Stimulated activated CD4-positive, alpha-beta T cell treated with anti-CD3 and anti-CD28 coated beads, Interleukin-15, amount 100 ng/mL, for 1 hour (primary cell): ENCODE results near the gene PROC.

Experiments
- DNase-seq, 2 donors: peaks; one replicate each; pipeline ENCODE4 v3.0.0-alpha.2; 2020; ENCODE audit warnings: low read depth in 1 of 2, low spot score in 1 of 2

Gene PROC

GRCh38 chr2:127418300-127419111 is at the start of gene PROC:
Gene PROC (plus strand): TSS chr2:127418427. CDS start chr2:127419943, 1,516 bp downstream.
- no peak for DNase-seq

DNA sequence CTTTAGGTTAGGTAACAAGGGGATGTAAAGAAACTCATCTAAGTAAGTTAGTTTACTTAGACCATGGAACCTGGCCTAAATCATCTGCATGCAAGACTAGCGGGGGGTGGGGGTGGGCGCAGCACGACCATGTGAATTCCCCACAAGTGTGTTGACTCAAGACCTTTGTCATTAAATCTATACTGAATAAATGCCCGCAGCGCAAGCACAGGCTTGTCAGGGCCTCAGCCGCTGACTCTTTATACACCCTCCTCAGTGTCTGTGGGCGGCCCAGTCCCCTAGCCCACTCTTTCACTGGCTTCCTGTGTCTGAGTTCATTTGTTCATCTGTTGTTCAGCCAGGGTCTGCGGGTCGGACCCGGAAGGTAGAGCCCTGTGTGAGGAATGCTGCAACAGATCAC is 48.2 kb upstream of the PROC start:
- no peak for DNase-seq

GRCh38 chr2:127371037-127371436 is 47.2 kb upstream of the PROC start:
- DNase-seq = no peak

DNA sequence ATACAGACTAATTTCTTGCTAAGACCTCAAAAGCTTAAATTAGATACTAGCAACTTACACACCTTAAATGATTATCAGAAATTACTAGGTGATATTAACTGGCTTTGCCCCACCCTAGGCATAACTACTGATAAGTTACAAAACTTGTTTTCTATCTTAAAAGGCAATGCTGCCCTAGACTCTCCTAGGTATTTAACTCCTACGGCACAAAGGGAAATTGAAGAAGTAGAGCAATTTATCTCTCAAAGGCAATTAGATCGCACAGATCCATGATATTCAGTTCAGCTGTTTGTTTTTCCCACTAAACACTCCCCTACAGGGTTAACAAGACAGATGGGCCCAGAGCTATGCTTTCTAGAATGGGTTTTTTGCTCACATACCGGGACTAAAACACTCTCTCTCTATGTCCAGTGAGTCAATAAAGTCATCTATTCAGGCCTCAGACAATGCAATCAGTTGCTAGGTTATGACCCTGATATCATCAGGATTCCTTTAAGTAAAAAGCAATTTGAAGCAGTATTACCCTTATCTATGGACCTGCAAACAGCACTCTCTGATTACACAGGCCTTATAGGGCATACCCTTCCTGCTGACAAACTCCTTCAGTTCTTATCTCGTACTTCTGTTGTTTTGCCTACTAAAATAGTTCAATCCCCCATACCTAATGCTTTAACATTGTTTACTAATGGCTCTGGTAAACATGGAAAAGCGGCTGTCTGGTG is 44.7 kb upstream of the PROC start:
- DNase-seq = no peak

GRCh38 chr2:127376257-127376656 is 42.0 kb upstream of the PROC start:
- DNase-seq = no peak

- no peak for DNase-seq
These were observed 41.0 kb upstream of the PROC start for GRCh38 chr2:127377262-127377661.

- no peak for DNase-seq
These were observed 39.5 kb upstream of the PROC start for GRCh38 chr2:127378720-127379119.

- DNase-seq = no peak
These were observed 38.4 kb upstream of the PROC start for GRCh38 chr2:127379712-127380355.

GRCh38 chr2:127381762-127382161 is 36.5 kb upstream of the PROC start:
- no peak for DNase-seq

DNA sequence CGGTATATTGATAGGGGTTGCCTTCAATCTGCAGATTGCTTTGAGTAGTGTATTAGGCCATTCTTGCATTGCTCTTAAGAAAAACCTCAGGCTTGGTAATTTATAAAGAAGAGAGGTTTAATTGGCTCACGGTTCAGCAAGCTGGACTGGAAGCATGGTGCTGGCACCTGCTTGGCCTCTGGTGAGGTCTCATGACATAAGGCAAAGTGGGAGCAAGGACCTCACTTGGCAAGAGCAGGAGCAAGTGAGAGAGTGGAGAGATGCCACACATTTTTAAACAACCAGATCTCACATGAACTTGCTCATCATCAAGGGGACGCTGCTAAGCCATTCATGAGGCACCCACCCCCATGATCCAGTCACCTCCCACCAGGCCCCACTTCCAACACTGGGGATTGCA is 35.4 kb upstream of the PROC start:
- DNase-seq = no peak

DNA sequence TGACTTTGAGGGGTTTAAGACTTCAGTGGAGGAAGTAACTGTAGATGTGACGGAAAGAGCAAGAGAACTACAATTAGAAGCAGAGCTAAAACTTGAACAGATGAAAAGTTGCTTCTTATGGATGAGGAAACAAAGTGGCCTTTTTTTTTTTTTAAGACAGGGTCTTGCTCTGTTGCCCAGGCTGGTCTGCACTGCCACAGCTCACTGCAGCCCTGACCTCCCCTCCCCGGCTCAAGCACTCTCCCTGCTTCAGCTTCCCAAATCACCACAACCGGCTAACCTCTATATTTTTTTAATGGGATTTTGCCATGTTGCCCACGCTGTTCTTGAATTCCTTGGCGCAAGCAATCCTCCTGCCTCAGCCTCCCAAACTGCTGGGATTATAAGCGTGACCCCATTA is 33.7 kb upstream of the PROC start:
- DNase-seq = no peak

- no peak for DNase-seq
These were observed 32.0 kb upstream of the PROC start for GRCh38 chr2:127386246-127386645.

DNA sequence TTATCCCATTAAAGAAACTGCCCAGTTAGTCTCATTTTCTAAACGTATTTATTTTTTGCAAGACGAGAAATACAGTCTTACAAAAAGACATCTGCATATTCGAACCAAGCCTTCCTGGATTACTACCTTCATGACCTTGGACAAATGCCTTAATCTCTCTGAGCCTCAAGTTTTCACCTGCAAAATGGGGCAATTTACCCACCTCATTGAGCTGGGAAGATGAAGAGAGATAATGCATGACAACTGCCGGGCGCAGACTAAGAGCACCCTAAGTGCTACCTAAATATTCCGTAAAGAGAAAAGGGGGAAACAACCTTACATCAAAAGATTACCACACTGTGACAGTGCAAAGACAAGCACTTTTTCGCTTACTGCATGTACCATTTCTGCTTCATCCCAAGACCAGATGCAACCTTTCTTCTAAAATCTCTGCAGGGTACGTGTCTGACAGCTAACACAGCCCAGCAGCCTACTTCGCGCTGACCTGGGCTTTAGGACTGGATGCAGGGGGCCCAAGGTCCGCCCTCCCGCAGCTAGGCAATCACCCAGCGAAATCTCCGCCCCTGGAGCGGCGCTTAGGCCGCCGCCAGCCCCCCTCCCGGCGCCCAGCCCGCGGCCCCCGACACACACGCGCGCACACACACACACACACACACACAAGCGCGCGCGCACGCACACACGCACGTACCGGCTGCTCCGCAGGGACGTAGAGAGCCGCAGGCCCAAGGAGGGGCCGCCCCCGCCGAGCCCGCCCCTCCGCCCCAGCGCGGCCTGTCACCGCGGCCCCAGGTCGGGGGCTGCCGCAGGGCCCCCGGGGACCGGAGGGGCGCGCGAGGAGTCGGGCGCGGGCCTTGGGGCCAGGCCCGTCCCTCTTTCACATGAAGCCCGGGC is 31.2 kb upstream of the PROC start:
- DNase-seq = peak; percentile 63

- peak; percentile 97 to 98 for DNase-seq
These were observed 30.4 kb upstream of the PROC start, which contains the start of gene MAP3K2 for GRCh38 chr2:127387655-127388422. Gene MAP3K2 (minus strand): TSS chr2:127387975. CDS start chr2:127343129, 44,846 bp downstream.

GRCh38 chr2:127388423-127389164 is 29.6 kb upstream of the PROC start:
- DNase-seq = no peak

GRCh38 chr2:127389778-127390435 is 28.3 kb upstream of the PROC start:
- DNase-seq = no peak

- DNase-seq = no peak
These were observed 25.9 kb upstream of the PROC start for GRCh38 chr2:127392133-127392827.

DNA sequence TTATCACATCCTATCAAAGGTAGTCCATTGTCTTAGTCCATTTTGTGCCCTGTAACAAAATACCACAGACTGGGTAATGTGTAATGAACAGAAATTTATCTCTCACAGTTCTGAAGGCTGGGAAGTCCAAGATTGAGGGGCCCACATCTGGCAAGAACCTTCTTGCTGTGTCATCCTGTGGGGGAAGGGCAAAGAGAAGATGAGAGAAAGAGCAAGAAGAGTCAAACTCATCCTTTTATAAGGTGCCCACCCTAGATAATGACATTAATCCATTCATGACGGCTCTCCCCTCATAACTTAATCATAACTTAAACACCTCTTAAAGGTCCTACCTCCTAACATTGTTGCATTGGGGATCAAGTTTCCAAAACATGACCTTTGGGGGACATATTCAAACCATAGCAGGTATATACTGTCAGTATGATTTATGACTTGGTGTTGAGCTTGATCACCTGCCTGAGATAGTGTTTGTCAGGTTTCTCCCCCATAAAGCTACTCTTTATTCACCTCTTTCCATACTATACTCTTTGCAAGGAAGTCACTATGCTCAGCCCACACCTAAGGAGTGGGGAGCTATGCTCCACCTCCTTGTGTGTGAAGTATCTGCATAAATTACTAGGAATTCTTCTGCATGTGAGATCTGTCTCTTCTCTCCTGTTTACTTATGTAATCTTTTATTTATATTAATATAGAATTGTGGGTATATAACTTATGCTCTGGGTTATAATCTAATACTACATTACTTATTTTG is 25.2 kb upstream of the PROC start:
- no peak for DNase-seq
